ENCODE data around the gene SNED1. TPM values are rescaled to one million over a fixed set of nuclear protein-coding genes. Genes with fewer than 3 reads are reported as not detected.

SNED1 gene
- total RNA-seq, 1 donor from 2014 or later, result 2.3 TPM

DNA sequence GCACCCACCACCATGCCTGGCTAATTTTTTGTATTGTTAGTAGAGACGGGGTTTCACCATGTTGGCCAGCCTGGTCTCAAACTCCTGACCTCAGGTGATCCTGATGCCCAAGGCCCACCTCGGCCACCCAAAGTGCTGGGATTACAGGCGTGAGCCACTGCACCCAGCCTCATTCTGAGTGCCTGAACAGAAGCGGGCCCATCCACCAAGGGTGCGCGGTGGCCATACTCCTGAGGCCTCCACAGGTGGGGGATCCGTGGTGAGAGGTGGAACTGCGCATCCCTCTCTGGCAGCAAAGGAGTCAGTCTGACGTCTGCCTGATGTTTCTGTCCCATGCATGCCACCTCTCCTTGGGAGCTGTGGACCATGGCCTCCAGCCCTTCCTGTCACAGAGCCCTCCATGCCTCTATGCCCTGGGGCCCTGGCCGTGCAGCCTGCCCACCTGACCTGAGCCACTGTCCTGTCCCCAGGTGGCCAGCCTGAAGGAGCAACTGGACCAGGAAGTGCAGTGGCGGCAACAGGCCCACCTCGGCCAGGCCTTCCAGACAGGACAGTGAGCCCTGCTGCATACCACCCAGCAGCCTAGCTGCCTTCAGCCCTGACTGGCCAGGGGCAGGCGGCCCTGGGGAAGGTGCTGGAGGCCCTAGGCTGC, 7.6 kb upstream of the SNED1 start:
- Mint-ChIP-seq H3K27ac (ENCODE audit: unreplicated experiment) (no peak overlapping the region), H3K36me3 (ENCODE audit: low read depth, unreplicated experiment) (no peaks in the 10 kb centered on the region), H3K4me3 (ENCODE audit: unreplicated experiment) (no peak overlapping the region), H3K4me1 (ENCODE audit: unreplicated experiment) (no peaks in the 10 kb centered on the region), H3K27me3 (ENCODE audit: unreplicated experiment) (peaks cover 7% of the 10 kb centered on the region), H3K9me3 (ENCODE audit: unreplicated experiment) (no peaks in the 10 kb centered on the region)
- no peak for DNase-seq (ENCODE audit: low spot score)
- no peak for TF ChIP-seq CTCF (IDR thresholded peaks at IDR 0.05; ENCODE audit: unreplicated experiment)

DNA sequence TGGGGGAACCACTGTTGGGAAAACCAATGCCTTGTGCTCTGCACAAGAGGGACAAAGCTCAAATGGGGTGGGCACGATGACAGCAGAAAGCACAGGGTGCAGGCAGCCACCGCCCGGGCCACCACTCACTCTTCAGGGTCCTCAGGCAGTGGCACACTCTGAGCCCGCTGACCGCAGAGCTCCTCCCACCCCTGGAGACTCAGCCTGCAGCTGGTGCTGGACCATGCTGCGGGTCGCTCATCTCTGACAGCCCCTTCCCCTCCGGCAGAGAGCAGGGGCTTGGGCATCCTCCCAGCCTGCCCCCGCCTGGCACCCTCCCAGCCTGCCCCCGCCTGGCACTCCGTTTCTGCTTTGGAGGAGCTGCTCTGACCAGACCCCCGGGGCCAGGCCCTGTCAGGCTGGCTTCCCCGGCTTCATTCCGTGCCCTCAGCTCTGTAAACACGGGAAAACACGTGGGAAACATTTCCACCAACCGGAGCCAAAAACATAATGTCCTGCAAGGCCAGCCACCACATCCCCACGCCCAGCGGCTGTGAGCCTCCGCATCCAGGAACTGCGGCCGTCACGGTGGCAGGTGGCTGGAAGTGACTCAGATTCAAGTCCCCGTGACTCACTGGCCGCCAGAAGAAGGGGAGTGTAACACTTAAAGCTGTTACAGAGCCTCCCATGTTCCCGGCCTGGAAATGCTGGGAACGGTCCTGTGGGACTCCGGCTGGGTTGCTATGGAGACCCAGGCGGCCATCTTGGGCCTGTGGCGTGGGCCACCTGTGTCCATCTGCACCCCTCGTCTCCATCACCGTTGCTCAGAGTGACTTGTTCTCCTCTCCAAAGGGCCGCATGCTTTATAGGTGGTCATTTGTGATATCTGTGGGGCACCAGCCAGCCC, 6.8 kb upstream of the SNED1 start:
- DNase-seq (ENCODE audit: low spot score), result no peak
- Mint-ChIP-seq H3K27ac (ENCODE audit: unreplicated experiment) (no peak overlapping the region), H3K4me3 (ENCODE audit: unreplicated experiment) (no peak overlapping the region), H3K36me3 (ENCODE audit: low read depth, unreplicated experiment) (no peaks in the 10 kb centered on the region), H3K9me3 (ENCODE audit: unreplicated experiment) (no peaks in the 10 kb centered on the region), H3K27me3 (ENCODE audit: unreplicated experiment) (peaks cover 8% of the 10 kb centered on the region), H3K4me1 (ENCODE audit: unreplicated experiment) (no peaks in the 10 kb centered on the region)
- TF ChIP-seq CTCF (IDR thresholded peaks at IDR 0.05; ENCODE audit: unreplicated experiment), result no peak

DNA sequence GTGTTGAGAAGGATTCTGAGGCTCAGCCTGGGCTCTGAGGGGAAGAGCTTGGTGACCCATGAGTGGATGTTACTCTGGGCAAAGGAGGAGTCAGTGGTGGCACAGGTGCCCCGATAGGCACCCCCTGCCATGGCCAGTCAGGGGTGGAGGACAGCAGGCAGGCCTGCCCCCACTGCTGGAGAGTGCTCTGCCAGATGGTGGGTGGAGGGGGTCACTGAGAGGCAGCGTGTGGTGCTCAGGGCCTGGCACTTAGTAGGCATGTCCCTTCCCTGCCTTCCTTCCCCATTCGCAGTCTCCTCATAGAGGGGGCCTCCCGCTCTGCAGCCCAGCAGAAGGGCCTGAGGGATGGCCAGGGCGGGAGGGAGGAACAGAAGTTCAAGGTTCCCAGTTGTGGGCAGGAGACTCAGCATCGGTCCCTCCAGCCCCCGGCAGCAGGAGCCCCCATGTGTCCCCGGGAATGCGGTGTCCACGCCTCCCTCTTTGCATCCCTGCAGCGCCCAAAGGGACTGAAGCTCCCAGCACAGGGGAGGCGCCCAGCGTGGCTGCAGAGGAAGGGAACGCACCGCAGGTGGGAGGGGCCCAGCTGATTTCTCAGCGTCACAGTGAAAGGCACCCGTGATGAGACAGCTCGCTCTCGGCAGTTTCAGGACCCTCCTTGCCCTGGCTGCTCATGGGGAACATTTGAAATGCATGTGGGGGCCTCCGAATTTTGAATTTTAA, 5.7 kb upstream of the SNED1 start:
- H3K4me1 Mint-ChIP-seq (ENCODE audit: unreplicated experiment), result no peaks in the 10 kb centered on the region

DNA sequence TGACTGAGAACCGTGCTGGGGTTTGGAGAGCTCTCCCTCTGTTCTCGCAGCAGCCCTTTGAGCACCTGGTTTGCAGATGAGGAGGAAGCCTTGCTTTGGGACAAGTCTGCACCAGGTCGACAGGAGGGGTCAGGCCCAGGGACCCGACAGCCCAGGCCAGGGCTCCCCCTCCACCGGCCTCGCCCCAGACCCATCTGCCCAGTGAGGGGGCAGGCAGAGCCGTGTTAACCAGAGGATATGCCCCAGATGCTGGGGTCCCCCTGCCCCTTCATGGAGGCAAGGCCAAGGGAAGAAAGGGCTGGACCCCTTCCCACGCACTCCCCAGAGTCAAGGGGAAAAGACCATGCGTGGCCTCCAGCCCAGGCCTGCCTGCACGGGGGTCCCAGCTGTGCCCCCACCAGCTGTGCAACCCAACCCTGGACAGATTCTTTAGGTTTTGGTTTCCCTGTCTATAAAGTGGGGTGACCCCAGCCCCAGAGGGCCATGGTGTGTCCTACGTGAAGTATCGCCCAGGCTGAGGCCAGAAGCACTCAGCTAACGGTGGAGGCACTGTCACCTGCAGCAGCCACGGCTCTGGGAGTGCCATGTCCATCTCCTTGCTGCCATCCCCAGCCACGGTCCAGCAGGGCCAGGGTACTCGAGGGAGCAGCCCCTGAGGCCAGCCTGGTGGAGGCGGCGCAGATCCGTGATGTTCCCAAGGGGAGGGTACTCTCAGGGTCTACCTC, 4.8 kb upstream of the SNED1 start:
- DNase-seq (ENCODE audit: low spot score), result no peak
- Mint-ChIP-seq H3K36me3 (ENCODE audit: low read depth, unreplicated experiment) (no peaks in the 10 kb centered on the region), H3K27ac (ENCODE audit: unreplicated experiment) (no peak overlapping the region), H3K4me1 (ENCODE audit: unreplicated experiment) (no peaks in the 10 kb centered on the region), H3K4me3 (ENCODE audit: unreplicated experiment) (no peak overlapping the region), H3K27me3 (ENCODE audit: unreplicated experiment) (peaks cover 9% of the 10 kb centered on the region), H3K9me3 (ENCODE audit: unreplicated experiment) (no peaks in the 10 kb centered on the region)
- TF ChIP-seq CTCF (IDR thresholded peaks at IDR 0.05; ENCODE audit: unreplicated experiment), result no peak

More for the DNA sequence above, 5.7 kb upstream of the SNED1 start:
- no peak for TF ChIP-seq CTCF (IDR thresholded peaks at IDR 0.05; ENCODE audit: unreplicated experiment)
- DNase-seq (ENCODE audit: low spot score), result no peak
- Mint-ChIP-seq H3K27ac (ENCODE audit: unreplicated experiment) (no peak overlapping the region), H3K36me3 (ENCODE audit: low read depth, unreplicated experiment) (no peaks in the 10 kb centered on the region), H3K9me3 (ENCODE audit: unreplicated experiment) (no peaks in the 10 kb centered on the region), H3K27me3 (ENCODE audit: unreplicated experiment) (peaks cover 9% of the 10 kb centered on the region), H3K4me3 (ENCODE audit: unreplicated experiment) (no peak overlapping the region)
